CD14-positive monocyte (primary cell): ENCODE results near the gene OXNAD1. TPM values are rescaled to one million over a fixed set of nuclear protein-coding genes. Genes with fewer than 3 reads are reported as not detected.

Source experiments
- DNase-seq, 3 donors: peaks; one replicate each; pipeline ENCODE4 v3.0.0-alpha.2; 2011 to 2022
- H2AFZ ChIP-seq: 2 replicates; pipeline ENCODE4 v1.6.0; 2012; ENCODE audit warnings: mild to moderate bottlenecking, low read depth, low read length, inconsistent platforms; ENCODE audit not compliant: insufficient read depth, poor library complexity, severe bottlenecking
- H3K27ac ChIP-seq, 2 donors: 1 replicate in 1 of 2; 2 replicates in 1 of 2; pipeline ENCODE4 v1.5.1; 2012 to 2013; ENCODE audit warnings: low read length in 2 of 2, control low read depth in 1 of 2, inconsistent platforms in 1 of 2, low read depth in 1 of 2, mild to moderate bottlenecking in 1 of 2
- H3K27me3 ChIP-seq, 2 donors: one replicate each; pipeline versions ENCODE4 v1.6.0 to v1.6.1; 2011 to 2013; ENCODE audit warnings: low read length in 2 of 2; ENCODE audit not compliant: control insufficient read depth in 2 of 2, insufficient read depth in 2 of 2
- H3K36me3 ChIP-seq, 2 donors: replicated peaks in 1 of 2; 1 replicate in 1 of 2; 2 replicates in 1 of 2; pipeline versions ENCODE4 v1.5.1 to v1.6.1; 2012 to 2013; ENCODE audit warnings: low read length in 2 of 2, control low read depth in 1 of 2, inconsistent platforms in 1 of 2, mild to moderate bottlenecking in 1 of 2; ENCODE audit not compliant: insufficient read depth in 2 of 2, control insufficient read depth in 1 of 2
- H3K4me1 ChIP-seq, 2 donors: 1 replicate in 1 of 2; 2 replicates in 1 of 2; pipeline versions ENCODE4 v1.5.1 to v1.6.1; 2012 to 2013; ENCODE audit warnings: low read length in 2 of 2, control low read depth in 1 of 2, inconsistent platforms in 1 of 2, mild to moderate bottlenecking in 1 of 2, moderate library complexity in 1 of 2; ENCODE audit not compliant: insufficient read depth in 2 of 2, control insufficient read depth in 1 of 2
- H3K4me2 ChIP-seq: replicated peaks from 2 replicates; pipeline ENCODE3; 2012; ENCODE audit warnings: low read length, moderate library complexity, mild to moderate bottlenecking; ENCODE audit not compliant: poor library complexity, severe bottlenecking; ENCODE audit errors: extremely low read depth
- H3K4me3 ChIP-seq, 3 experiments: fragments of 200-600 bp in 1 of 3; sonication (generic) in 1 of 3; replicated peaks in 1 of 3; 1 replicate in 2 of 3; 2 replicates in 1 of 3; pipeline ENCODE4 v1.5.1; 2011 to 2013; ENCODE audit warnings: low read length in 3 of 3, mild to moderate bottlenecking in 3 of 3, control low read depth in 2 of 3, low read depth in 2 of 3, inconsistent platforms in 1 of 3, moderate library complexity in 1 of 3
- H3K79me2 ChIP-seq: 2 replicates; pipeline ENCODE4 v1.6.0; 2012; ENCODE audit warnings: mild to moderate bottlenecking, control low read depth, inconsistent platforms, low read length, moderate library complexity; ENCODE audit not compliant: insufficient read depth
- H3K9ac ChIP-seq: 2 replicates; pipeline ENCODE4 v1.6.0; 2017; ENCODE audit warnings: low read length, mild to moderate bottlenecking; ENCODE audit not compliant: insufficient read depth, poor library complexity, severe bottlenecking
- H3K9me3 ChIP-seq, 2 donors: replicated peaks in 1 of 2; 1 replicate in 1 of 2; 2 replicates in 1 of 2; pipeline versions ENCODE4 v1.5.1 to v1.6.1; 2012 to 2013; ENCODE audit warnings: low read length in 2 of 2, control low read depth in 1 of 2; ENCODE audit not compliant: control insufficient read depth in 1 of 2, insufficient read depth in 1 of 2
- H4K20me1 ChIP-seq: 2 replicates; pipeline ENCODE4 v1.6.0; 2012; ENCODE audit warnings: mild to moderate bottlenecking, low read length, control low read depth, moderate library complexity; ENCODE audit not compliant: insufficient read depth
- H3K27ac Mint-ChIP-seq, 7 donors: one replicate each; pipeline ENCODE4 v1.8.0; 2020; ENCODE audit warnings: mild to moderate bottlenecking in 7 of 7, mixed read lengths in 7 of 7, moderate library complexity in 6 of 7, inconsistent platforms in 2 of 7
- H3K27me3 Mint-ChIP-seq, 3 donors: one replicate each; pipeline ENCODE4 v1.8.0; 2021 to 2022; ENCODE audit warnings: low read depth in 3 of 3, mild to moderate bottlenecking in 3 of 3, mixed read lengths in 3 of 3, moderate library complexity in 3 of 3, inconsistent platforms in 1 of 3
- H3K36me3 Mint-ChIP-seq, 2 donors: one replicate each; pipeline ENCODE4 v1.8.0; 2020; ENCODE audit warnings: mixed read lengths in 2 of 2, inconsistent platforms in 1 of 2, mild to moderate bottlenecking in 1 of 2
- H3K4me1 Mint-ChIP-seq: one replicate; pipeline ENCODE4 v1.8.0; 2020; ENCODE audit warnings: mild to moderate bottlenecking, mixed read lengths
- H3K4me3 Mint-ChIP-seq, 2 donors: one replicate each; pipeline ENCODE4 v1.8.0; 2020; ENCODE audit warnings: mild to moderate bottlenecking in 2 of 2, mixed read lengths in 2 of 2, moderate library complexity in 1 of 2
- H3K9me3 Mint-ChIP-seq, 7 donors: one replicate each; pipeline ENCODE4 v1.8.0; 2020 to 2022; ENCODE audit warnings: mixed read lengths in 7 of 7, mild to moderate bottlenecking in 6 of 7, moderate library complexity in 6 of 7, inconsistent platforms in 2 of 7
- CTCF ChIP-seq: fragments of 200-600 bp; IDR thresholded peaks from one replicate; pipeline ENCODE4 v1.8.0; 2022; ENCODE audit warnings: antibody characterized with exemption, mild to moderate bottlenecking
- WGBS: methylation state at CpG from one replicate; pipeline ENCODE4 v1.1.5; 2013; ENCODE audit warnings: missing lambda C conversion rate; ENCODE audit not compliant: insufficient coverage; 5-methylcytosine and 5-hydroxymethylcytosine counted together
- intact Hi-C, 2 donors: fragments of 100-400 bp; cut with micrococcal nuclease; formaldehyde crosslinking; loops; one replicate each; pipeline versions ENCODE4 v1.15.0 to v1.15.1; 2023
- polyA plus RNA-seq, 3 donors: library from polyadenylated mRNA; depleted of rRNA in 1 of 3; unstranded in 2 of 3; stranded (reverse) in 1 of 3; fragments of 300-500 nt in 2 of 3; fragments of >200 nt in 1 of 3; fragmentation: Illumina TruSeq in 2 of 3; gene quantifications; 1 replicate in 2 of 3; 2 replicates in 1 of 3; pipeline ENCODE4 v1.2.3, GENCODE V29; 2012 to 2021

The OXNAD1 gene
- polyA plus RNA-seq, 3 donors, result 3.7 to 5.1 (median 4.4) TPM

GRCh38 chr3:16319723-16320122 is 54.7 kb downstream of the OXNAD1 start:
- H3K9me3 ChIP-seq, result no peaks in the 10 kb centered on the region
- no peak overlapping the region for H3K4me3 ChIP-seq
- 92% methylated on average over 2 of the region's 4 CpGs for WGBS
- no peak for DNase-seq
- Mint-ChIP-seq H3K36me3 (peaks cover 79 to 81% of the 10 kb centered on the region in 2 donors), H3K9me3 (no peaks in the 10 kb centered on the region), H3K4me3 (no peak overlapping the region), H3K27ac (peak overlapping the region in 2 of 7 donors; percentile 4 to 15), H3K27me3 (no peaks in the 10 kb centered on the region), H3K4me1 (peaks cover 13% of the 10 kb centered on the region)
- no peak overlapping the region for H2AFZ ChIP-seq
- H3K27me3 ChIP-seq, result no peaks in the 10 kb centered on the region
- no peak overlapping the region for H3K4me2 ChIP-seq
- no peak overlapping the region for H3K9ac ChIP-seq
- no peaks in the 10 kb centered on the region for H3K79me2 ChIP-seq
- intact Hi-C loops, result no loop called here
- H4K20me1 ChIP-seq, result no peaks in the 10 kb centered on the region
- H3K36me3 ChIP-seq, result peaks cover 63 to 89% of the 10 kb centered on the region in 2 donors
- TF ChIP-seq CTCF, result no peak
- no peak overlapping the region for H3K27ac ChIP-seq
- peaks cover 0 to 2% of the 10 kb centered on the region in 2 donors for H3K4me1 ChIP-seq

GRCh38 chr3:16320711-16321110 is 55.7 kb downstream of the OXNAD1 start:
- TF ChIP-seq CTCF, result no peak
- H3K36me3 Mint-ChIP-seq, result peaks cover 73 to 74% of the 10 kb centered on the region in 2 donors

More at GRCh38 chr3:16320711-16321110, 55.7 kb downstream of the OXNAD1 start:
- Histone ChIP-seq H3K27ac (no peak overlapping the region), H3K79me2 (no peaks in the 10 kb centered on the region), H3K4me3 (no peak overlapping the region), H3K27me3 (no peaks in the 10 kb centered on the region), H3K4me1 (peaks cover 0 to 2% of the 10 kb centered on the region in 2 donors), H3K9me3 (no peaks in the 10 kb centered on the region), H4K20me1 (no peaks in the 10 kb centered on the region), H3K9ac (no peak overlapping the region), H3K36me3 (peaks cover 63 to 89% of the 10 kb centered on the region in 2 donors), H2AFZ (no peak overlapping the region), H3K4me2 (no peak overlapping the region)
- Mint-ChIP-seq H3K4me3 (no peak overlapping the region), H3K9me3 (no peaks in the 10 kb centered on the region), H3K4me1 (peaks cover 13% of the 10 kb centered on the region), H3K27me3 (no peaks in the 10 kb centered on the region), H3K27ac (peak overlapping the region in 3 of 7 donors; percentile 5 to 17 (median 8))
- no peak for DNase-seq
- WGBS, result 87% methylated on average over 3 of the region's 3 CpGs
- intact Hi-C loops, result no loop called here
